ENCODE measurements around the gene MSMB. TPM values are rescaled to one million over a fixed set of nuclear protein-coding genes. Genes with fewer than 3 reads are reported as not detected.

MSMB gene
- total RNA-seq, 2 donors from 2014 or later = not detected

DNA sequence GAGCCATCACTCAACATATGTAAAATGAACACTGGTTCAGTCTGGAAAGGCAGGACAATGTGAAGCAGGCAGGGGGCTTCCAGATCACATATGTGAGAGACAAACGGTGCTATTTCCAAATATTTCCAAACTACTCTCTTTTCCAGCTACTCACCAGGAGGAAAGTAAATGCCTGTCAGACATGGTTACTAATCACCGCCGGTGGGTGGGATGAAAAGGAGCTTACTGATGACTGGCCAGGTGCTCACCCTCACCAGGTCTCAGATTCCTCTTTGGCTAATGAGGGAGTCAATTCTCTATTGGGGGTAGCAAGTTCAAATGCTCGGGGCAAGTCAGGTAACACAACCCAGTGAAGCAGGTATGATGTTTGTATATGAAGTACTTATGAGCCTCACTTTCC is 9.7 kb upstream of the MSMB start:
- ATAC-seq (ENCODE audit: insufficient number of reproducible peaks, low FRiP score, low read depth) (no peak), DNase-seq (ENCODE audit: low spot score) (no peak)
- no peaks in the 10 kb centered on the region for H3K4me1 ChIP-seq (ENCODE audit: control insufficient read depth in 1 of 2, low read depth in 2 of 2)
- peaks cover 2% of the 10 kb centered on the region for H3K9me3 ChIP-seq
- no peaks in the 10 kb centered on the region for H3K36me3 ChIP-seq
- TF ChIP-seq, protein P1, sequence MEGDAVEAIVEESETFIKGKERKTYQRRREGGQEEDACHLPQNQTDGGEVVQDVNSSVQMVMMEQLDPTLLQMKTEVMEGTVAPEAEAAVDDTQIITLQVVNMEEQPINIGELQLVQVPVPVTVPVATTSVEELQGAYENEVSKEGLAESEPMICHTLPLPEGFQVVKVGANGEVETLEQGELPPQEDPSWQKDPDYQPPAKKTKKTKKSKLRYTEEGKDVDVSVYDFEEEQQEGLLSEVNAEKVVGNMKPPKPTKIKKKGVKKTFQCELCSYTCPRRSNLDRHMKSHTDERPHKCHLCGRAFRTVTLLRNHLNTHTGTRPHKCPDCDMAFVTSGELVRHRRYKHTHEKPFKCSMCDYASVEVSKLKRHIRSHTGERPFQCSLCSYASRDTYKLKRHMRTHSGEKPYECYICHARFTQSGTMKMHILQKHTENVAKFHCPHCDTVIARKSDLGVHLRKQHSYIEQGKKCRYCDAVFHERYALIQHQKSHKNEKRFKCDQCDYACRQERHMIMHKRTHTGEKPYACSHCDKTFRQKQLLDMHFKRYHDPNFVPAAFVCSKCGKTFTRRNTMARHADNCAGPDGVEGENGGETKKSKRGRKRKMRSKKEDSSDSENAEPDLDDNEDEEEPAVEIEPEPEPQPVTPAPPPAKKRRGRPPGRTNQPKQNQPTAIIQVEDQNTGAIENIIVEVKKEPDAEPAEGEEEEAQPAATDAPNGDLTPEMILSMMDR (IDR thresholded peaks at IDR 0.05) = no peak
- H3K27me3 ChIP-seq (replicated peaks; ENCODE audit: insufficient read depth) = no peaks in the 10 kb centered on the region
- H3K27ac ChIP-seq = no peak overlapping the region
- H3K4me3 ChIP-seq = no peak overlapping the region

DNA sequence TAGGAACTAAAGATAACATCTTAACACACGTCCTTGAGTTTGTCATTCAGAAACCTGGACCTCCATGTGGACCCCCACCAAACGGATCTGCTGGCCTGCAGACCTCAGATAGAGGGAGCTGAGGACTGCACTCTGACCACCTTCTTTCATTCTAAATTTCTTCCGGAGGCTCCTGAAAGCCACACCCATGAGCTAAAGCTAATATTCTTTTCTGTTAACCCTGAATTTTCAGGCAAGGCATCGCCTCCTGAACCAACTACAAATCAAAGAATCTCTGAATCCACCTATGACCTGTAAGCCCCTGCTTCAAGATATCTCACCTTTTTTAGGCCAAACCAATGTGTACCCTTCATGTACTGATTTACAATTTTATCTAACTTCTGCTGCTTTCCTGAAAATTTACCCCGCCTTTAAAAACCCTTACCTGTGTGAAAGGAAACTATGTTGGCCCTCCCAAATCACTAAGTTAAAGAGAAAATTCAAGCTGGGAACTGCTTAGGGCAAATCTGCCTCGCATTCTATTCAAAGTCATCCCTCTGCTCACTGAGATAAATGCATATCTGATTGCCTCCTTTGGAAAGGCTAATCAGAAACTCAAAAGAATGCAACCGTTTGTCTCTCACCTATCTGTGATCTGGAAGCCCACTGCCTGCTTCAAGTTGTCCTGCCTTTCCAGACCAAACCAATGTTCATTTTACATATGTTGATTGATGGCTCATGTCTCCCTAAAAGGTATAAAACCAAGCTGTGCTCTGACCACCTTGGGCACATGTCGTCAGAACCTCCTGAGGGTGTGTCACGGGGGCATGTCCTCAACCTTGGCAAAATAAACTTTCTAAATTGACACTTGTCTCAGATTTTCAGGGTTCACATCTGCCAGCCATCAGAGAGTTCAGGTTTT is 7.7 kb upstream of the MSMB start:
- Histone ChIP-seq H3K27me3 (replicated peaks; ENCODE audit: insufficient read depth) (no peaks in the 10 kb centered on the region), H3K4me3 (no peak overlapping the region), H3K27ac (no peak overlapping the region), H3K36me3 (no peaks in the 10 kb centered on the region), H3K9me3 (peaks cover 2% of the 10 kb centered on the region), H3K4me1 (ENCODE audit: control insufficient read depth in 1 of 2, low read depth in 2 of 2) (no peaks in the 10 kb centered on the region)
- DNase-seq (ENCODE audit: low spot score) (no peak), ATAC-seq (ENCODE audit: insufficient number of reproducible peaks, low FRiP score, low read depth) (no peak)
- TF ChIP-seq, protein P1 (IDR thresholded peaks at IDR 0.05) = no peak

GRCh38 chr10:46052791-46053375 is 6.8 kb upstream of the MSMB start:
- H3K36me3 ChIP-seq = no peaks in the 10 kb centered on the region
- peaks cover 2% of the 10 kb centered on the region for H3K9me3 ChIP-seq
- H3K27ac ChIP-seq = no peak overlapping the region
- no peak overlapping the region for H3K4me3 ChIP-seq
- DNase-seq (ENCODE audit: low spot score) (no peak), ATAC-seq (ENCODE audit: insufficient number of reproducible peaks, low FRiP score, low read depth) (no peak)
- TF ChIP-seq, protein P1 (IDR thresholded peaks at IDR 0.05) = no peak
- no peaks in the 10 kb centered on the region for H3K27me3 ChIP-seq (replicated peaks; ENCODE audit: insufficient read depth)
- H3K4me1 ChIP-seq (ENCODE audit: control insufficient read depth in 1 of 2, low read depth in 2 of 2) = no peaks in the 10 kb centered on the region

DNA sequence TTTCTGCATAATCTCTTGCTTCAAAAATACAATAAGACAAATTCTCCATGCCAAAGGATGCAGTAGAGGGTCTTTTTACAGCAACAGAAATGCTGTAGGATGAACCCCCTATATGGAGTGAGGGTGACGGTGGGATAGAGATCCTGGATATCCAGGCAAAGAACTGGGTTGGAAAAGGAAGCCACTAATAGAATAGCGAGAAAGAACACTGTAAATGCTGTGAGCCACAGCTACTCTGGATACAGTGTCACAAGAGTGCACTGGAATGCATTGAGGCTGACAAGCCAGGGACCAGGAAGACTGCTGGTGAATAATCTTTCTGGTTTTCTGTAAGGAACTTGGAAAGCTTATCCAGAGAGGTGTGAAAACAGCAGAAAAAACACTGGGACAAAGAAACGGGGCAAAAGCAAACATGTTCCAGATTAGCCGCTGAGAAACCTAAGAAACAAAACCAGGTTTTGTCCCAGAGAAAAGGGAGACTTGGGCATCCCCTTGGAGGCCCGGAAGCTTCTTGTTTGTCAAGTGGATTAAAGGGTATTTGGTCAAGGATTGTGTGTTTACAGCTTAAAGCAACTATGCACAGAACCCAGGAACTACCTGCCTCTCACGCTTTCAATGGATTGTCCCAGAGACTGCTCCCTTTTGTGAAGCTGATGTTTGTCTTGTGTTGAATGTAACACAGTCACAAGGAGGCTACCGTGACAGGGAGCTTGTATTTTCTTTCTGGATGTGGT is 6.2 kb upstream of the MSMB start:
- Histone ChIP-seq H3K27me3 (replicated peaks; ENCODE audit: insufficient read depth) (no peaks in the 10 kb centered on the region), H3K27ac (no peak overlapping the region), H3K4me1 (ENCODE audit: control insufficient read depth in 1 of 2, low read depth in 2 of 2) (no peaks in the 10 kb centered on the region), H3K9me3 (peaks cover 2% of the 10 kb centered on the region), H3K4me3 (no peak overlapping the region), H3K36me3 (no peaks in the 10 kb centered on the region)
- DNase-seq (ENCODE audit: low spot score) (no peak), ATAC-seq (ENCODE audit: insufficient number of reproducible peaks, low FRiP score, low read depth) (no peak)
- TF ChIP-seq, protein P1 (IDR thresholded peaks at IDR 0.05) = no peak
